Measurements from ENCODE around the gene ZNF692.

The ZNF692 gene

GRCh38 chr1:248802454-248802853 lies 56.4 kb downstream of the ZNF692 start:
- Mint-ChIP-seq H3K27me3 (ENCODE audit: low read depth) (peaks cover 7% of the 10 kb centered on the region), H3K9me3 (peaks cover 5% of the 10 kb centered on the region), H3K4me3 (no peak overlapping the region), H3K36me3 (ENCODE audit: low read depth) (no peaks in the 10 kb centered on the region), H3K27ac (no peak overlapping the region), H3K4me1 (no peaks in the 10 kb centered on the region)
- TF ChIP-seq, protein P1, sequence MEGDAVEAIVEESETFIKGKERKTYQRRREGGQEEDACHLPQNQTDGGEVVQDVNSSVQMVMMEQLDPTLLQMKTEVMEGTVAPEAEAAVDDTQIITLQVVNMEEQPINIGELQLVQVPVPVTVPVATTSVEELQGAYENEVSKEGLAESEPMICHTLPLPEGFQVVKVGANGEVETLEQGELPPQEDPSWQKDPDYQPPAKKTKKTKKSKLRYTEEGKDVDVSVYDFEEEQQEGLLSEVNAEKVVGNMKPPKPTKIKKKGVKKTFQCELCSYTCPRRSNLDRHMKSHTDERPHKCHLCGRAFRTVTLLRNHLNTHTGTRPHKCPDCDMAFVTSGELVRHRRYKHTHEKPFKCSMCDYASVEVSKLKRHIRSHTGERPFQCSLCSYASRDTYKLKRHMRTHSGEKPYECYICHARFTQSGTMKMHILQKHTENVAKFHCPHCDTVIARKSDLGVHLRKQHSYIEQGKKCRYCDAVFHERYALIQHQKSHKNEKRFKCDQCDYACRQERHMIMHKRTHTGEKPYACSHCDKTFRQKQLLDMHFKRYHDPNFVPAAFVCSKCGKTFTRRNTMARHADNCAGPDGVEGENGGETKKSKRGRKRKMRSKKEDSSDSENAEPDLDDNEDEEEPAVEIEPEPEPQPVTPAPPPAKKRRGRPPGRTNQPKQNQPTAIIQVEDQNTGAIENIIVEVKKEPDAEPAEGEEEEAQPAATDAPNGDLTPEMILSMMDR (IDR thresholded peaks at IDR 0.05; ENCODE audit: unreplicated experiment in 3 of 3) = no peak

GRCh38 chr1:248800459-248800858 lies 58.4 kb downstream of the ZNF692 start:
- no peak overlapping the region for H3K4me3 Mint-ChIP-seq
- TF ChIP-seq, protein P1 (IDR thresholded peaks at IDR 0.05; ENCODE audit: unreplicated experiment in 3 of 3) = no peak
- peaks cover 10% of the 10 kb centered on the region for H3K9me3 Mint-ChIP-seq
- H3K27ac Mint-ChIP-seq = no peak overlapping the region
- no peaks in the 10 kb centered on the region for H3K4me1 Mint-ChIP-seq
- H3K27me3 Mint-ChIP-seq (ENCODE audit: low read depth) = peaks cover 4% of the 10 kb centered on the region
- H3K36me3 Mint-ChIP-seq (ENCODE audit: low read depth) = no peaks in the 10 kb centered on the region
